NCI-H82 (cell line): ENCODE measurements around the gene MT1M.
A peak's percentile ranks its signal among the peaks of the same experiment; 100 is the strongest.

Experiments
- DNase-seq: peaks from one replicate; lab custom pipeline; 2025; lab: John Stamatoyannopoulos, UW

MT1M gene

GRCh38 chr16:56628486-56629350 is 3.7 kb upstream of the MT1M start:
- DNase-seq = no peak

- peak; percentile 43 for DNase-seq
Measured at GRCh38 chr16:56629531-56629930, 2.9 kb upstream of the MT1M start.

GRCh38 chr16:56630134-56630533 is 2.3 kb upstream of the MT1M start:
- no peak for DNase-seq

- no peak for DNase-seq
Measured at GRCh38 chr16:56631197-56631596, 1.3 kb upstream of the MT1M start.

- no peak for DNase-seq
Measured at GRCh38 chr16:56631832-56632155, 665 bp upstream of the MT1M start.

- DNase-seq = no peak
Measured at GRCh38 chr16:56632848-56633365, 448 bp downstream of the MT1M start.

GRCh38 chr16:56633535-56633934 is 1.1 kb downstream of the MT1M start:
- DNase-seq = no peak

GRCh38 chr16:56634715-56635440 is 2.4 kb downstream of the MT1M start:
- no peak for DNase-seq

GRCh38 chr16:56635441-56635967 is 3.0 kb downstream of the MT1M start:
- DNase-seq = no peak

GRCh38 chr16:56636616-56637413 is 4.4 kb downstream of the MT1M start:
- DNase-seq = no peak

- no peak for DNase-seq
Measured at GRCh38 chr16:56637814-56638750, 5.6 kb downstream of the MT1M start, which contains the start of gene MT1A. Gene MT1A (plus strand): TSS chr16:56638666. CDS start chr16:56638739, 73 bp downstream.

GRCh38 chr16:56639045-56639444 is 6.6 kb downstream of the MT1M start:
- no peak for DNase-seq

- DNase-seq = no peak
Measured at GRCh38 chr16:56640076-56640475, 7.6 kb downstream of the MT1M start.

GRCh38 chr16:56641166-56641565 is 8.7 kb downstream of the MT1M start:
- DNase-seq = no peak

GRCh38 chr16:56643080-56643778 is 10.8 kb downstream of the MT1M start:
- DNase-seq = peak; percentile 43

GRCh38 chr16:56643833-56644232 is 11.4 kb downstream of the MT1M start:
- no peak for DNase-seq

GRCh38 chr16:56645311-56645710 is 12.9 kb downstream of the MT1M start:
- no peak for DNase-seq

- no peak for DNase-seq
Measured at GRCh38 chr16:56645838-56646237, 13.4 kb downstream of the MT1M start.

- DNase-seq = no peak
Measured at GRCh38 chr16:56647641-56648431, 15.4 kb downstream of the MT1M start.
